ENCODE data around the gene NPHP3.
"Not testable (repeated sequence)": the region's sequence is repeated elsewhere in the genome, so short reads cannot be mapped to it uniquely, and the experiment has no call there.

The NPHP3 gene, protein sequence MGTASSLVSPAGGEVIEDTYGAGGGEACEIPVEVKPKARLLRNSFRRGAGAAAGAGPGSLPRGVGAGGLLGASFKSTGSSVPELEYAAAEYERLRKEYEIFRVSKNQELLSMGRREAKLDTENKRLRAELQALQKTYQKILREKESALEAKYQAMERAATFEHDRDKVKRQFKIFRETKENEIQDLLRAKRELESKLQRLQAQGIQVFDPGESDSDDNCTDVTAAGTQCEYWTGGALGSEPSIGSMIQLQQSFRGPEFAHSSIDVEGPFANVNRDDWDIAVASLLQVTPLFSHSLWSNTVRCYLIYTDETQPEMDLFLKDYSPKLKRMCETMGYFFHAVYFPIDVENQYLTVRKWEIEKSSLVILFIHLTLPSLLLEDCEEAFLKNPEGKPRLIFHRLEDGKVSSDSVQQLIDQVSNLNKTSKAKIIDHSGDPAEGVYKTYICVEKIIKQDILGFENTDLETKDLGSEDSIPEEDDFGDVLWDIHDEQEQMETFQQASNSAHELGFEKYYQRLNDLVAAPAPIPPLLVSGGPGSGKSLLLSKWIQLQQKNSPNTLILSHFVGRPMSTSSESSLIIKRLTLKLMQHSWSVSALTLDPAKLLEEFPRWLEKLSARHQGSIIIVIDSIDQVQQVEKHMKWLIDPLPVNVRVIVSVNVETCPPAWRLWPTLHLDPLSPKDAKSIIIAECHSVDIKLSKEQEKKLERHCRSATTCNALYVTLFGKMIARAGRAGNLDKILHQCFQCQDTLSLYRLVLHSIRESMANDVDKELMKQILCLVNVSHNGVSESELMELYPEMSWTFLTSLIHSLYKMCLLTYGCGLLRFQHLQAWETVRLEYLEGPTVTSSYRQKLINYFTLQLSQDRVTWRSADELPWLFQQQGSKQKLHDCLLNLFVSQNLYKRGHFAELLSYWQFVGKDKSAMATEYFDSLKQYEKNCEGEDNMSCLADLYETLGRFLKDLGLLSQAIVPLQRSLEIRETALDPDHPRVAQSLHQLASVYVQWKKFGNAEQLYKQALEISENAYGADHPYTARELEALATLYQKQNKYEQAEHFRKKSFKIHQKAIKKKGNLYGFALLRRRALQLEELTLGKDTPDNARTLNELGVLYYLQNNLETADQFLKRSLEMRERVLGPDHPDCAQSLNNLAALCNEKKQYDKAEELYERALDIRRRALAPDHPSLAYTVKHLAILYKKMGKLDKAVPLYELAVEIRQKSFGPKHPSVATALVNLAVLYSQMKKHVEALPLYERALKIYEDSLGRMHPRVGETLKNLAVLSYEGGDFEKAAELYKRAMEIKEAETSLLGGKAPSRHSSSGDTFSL (N-terminal part only)

DNA sequence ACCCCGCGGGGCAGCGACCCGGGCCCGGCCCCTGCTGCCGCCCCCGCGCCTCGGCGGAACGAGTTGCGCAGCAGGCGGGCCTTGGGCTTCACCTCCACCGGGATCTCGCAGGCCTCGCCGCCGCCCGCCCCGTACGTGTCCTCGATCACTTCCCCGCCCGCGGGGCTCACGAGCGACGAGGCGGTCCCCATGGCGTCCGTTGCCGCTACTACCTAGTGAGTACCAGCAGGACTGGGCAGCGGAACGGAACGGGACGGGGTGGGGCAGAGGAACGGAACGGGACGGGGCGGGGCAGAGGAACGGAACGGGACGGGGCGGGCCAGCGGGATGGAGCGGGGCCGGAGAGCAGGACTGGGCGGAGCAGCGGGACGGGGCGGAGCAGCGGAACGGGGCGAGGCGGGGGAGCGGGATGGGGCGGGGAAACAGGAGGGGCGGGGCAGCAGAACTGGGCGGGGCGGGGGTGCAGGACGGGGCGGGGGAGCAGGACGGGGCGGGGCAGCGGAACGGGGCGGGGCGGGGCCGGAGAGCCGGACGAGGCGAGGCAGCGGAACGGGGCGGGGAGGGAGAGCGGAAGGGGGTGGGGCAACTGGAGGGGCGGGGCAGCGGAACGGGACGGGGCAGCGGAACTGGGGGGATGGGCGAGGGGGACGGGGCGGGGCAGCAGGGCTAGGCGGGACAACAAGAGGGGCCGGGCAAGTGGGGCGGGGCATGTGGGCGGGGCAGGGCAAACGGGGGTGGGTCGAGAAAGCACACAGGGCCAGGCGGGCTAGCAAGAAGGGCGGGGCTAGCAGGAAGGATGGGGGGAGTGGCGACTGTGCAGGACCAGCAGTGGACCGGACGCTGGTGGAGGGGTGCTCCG is at the start of gene NPHP3:
TSS of gene NPHP3 (minus strand) at position 245 of the 859 bp plus-strand sequence. CDS start at position 191, 54 bp downstream.
- DNase-seq (ENCODE audit: low spot score), result peak; percentile 94

GRCh38 chr3:132758740-132759139 is 36.5 kb upstream of the NPHP3 start:
- DNase-seq (ENCODE audit: low spot score), result no peak

- no peak for DNase-seq (ENCODE audit: low spot score)
These were observed 34.0 kb upstream of the NPHP3 start for GRCh38 chr3:132756108-132756650.

DNA sequence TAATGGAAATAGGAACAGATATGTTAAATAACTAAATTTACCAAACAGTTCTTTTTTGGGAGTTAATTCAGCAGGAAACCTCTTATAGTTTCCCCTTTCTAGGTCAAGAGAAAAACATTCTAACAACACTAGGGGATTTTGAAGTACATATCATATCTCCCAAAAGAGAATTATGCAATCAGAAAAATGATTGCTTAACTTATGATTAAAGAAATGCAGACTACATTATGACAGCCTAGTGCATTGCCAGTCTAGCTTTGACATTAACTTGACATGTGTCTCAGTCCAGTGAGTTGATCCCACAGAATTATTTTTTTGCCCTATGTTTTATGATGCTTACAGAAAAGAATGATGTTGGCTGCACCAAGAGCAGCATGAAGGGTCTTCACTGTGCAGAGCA is 31.7 kb upstream of the NPHP3 start:
- no peak for DNase-seq (ENCODE audit: low spot score)

DNA sequence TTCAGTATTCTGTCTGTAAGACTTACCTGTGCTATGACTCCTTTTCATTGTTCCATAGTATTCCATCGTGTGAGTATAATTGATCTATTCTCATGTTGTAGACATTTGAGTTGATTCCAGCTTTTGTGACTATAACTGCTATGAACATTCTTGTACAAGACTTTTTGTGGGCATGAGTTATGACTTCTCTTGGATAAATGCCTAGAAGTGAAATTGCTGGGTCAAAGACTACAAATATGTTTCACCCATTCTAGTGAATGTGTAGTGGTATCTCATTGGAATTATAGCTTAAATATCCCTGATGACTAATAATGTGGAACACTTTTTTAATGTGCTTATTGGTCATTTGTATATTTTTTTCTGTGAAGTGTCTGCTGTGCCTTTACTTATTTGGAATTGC is 27.6 kb upstream of the NPHP3 start:
- no peak for DNase-seq (ENCODE audit: low spot score)

DNA sequence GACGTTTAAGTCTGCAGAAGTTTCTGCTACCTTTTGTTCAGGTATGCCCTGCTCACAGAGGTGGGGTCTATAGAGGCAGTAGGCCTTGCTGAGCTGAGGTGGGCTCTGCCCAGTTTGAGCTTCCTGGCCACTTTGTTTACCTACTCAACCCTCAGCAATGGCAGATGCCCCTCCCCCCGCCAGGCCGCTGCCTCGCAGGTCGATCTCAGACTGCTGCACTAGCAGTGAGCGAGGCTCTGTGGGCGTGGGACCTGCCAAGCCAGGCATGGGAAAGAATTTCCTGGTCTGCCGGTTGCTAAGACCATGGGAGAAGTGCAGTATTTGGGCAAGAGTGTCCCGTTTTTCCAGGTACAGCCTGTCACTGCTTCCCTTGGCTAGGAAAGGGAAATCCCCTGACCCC is 24.5 kb upstream of the NPHP3 start:
- not testable (repeated sequence) for DNase-seq (ENCODE audit: low spot score)

DNA sequence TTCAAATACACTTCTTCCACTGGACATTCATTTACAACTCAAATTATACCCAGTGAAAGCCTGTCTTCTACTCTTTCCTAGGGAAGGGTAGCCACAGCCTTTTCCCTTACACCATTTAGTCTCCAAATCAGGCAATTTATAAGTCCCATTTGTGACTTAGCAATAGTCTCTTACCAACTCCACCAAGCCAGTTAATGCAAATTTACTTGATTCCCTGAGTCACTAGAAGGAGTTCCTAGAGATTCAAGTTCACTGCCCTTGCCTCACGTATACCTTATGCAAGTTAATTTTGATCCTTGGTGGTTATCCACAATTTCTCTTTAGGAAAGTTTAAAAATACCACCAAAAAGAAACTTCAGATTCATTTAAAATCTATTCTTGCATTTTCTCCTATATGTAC is 16.1 kb upstream of the NPHP3 start:
- no peak for DNase-seq (ENCODE audit: low spot score)

DNA sequence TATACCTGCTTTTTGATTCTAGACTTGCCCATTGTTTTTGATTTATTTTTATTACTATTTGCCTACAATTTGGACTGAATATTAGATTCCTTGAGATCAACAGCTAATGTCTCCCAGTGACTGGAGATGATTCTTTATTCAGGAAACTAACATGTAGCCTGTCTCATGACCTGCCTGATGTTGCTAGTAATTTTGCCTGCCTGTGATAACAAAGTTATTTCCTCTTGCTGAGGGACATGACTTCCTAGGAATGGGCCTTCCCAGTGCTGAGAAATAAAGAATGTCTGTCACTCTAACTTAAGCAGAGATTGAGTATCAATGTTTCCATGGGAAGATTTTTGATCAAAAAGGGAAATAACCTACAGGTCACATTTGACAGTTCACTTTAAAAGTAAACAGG is 13.4 kb upstream of the NPHP3 start:
- no peak for DNase-seq (ENCODE audit: low spot score)

- DNase-seq (ENCODE audit: low spot score), result no peak
These were observed 8.8 kb upstream of the NPHP3 start for GRCh38 chr3:132730891-132731580.

- DNase-seq (ENCODE audit: low spot score), result no peak
These were observed 4.2 kb upstream of the NPHP3 start for GRCh38 chr3:132726341-132726823.

- peak; percentile 67 for DNase-seq (ENCODE audit: low spot score)
These were observed 1.1 kb upstream of the NPHP3 start for GRCh38 chr3:132723024-132723950.

- peak; percentile 67 for DNase-seq (ENCODE audit: low spot score)
These were observed 587 bp downstream of the NPHP3 start for GRCh38 chr3:132721479-132722164.

DNA sequence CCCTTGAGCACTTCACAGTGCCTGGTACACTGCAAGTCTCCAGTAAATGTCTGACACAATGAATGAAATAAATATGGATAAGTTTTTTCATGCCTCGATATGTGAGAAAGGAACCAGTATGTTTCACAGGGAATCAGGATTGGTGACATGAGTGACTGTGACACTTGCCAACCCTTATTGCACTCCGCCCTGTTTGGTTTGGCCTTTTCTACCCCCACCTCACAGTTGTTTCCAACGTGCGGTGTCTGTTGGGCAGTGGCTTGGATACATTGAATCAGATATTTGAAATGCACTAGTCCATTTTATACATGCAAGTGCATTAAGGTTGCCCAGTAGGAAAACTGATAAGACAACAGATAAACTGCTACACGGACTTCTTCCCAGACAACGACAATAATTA is 2.0 kb downstream of the NPHP3 start:
- no peak for DNase-seq (ENCODE audit: low spot score)

DNA sequence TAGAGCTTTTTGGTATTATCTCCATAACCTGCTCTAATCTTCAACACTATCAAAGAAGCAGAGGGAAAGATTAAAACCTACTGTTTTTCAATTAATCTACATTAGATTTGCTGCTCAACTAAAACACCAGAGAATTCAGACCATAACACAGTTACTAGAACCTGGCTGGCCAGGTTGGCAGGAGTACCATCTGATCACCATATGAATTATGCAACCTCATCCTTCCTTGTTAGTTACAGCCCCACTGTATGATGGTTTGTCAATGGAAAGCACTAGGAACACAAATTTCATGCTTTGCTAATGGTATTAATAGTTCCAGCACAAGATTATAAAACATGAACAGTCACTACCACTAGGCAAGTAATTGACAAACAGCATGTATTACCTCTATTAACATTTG is 5.8 kb downstream of the NPHP3 start:
- no peak for DNase-seq (ENCODE audit: low spot score)

- DNase-seq (ENCODE audit: low spot score), result no peak
These were observed 8.1 kb downstream of the NPHP3 start for GRCh38 chr3:132713977-132714727.

GRCh38 chr3:132710311-132710710 is 11.9 kb downstream of the NPHP3 start:
- no peak for DNase-seq (ENCODE audit: low spot score)

GRCh38 chr3:132709761-132710160 is 12.4 kb downstream of the NPHP3 start:
- no peak for DNase-seq (ENCODE audit: low spot score)

- no peak for DNase-seq (ENCODE audit: low spot score)
These were observed 18.5 kb downstream of the NPHP3 start for GRCh38 chr3:132703733-132704132.
